GM12878 (cell line): ENCODE data around the gene ZNF180. TPM values are rescaled to one million over a fixed set of nuclear protein-coding genes. Genes with fewer than 3 reads are reported as not detected.

Experiments used
- ATAC-seq: fragments of 200-7000 bp; cut with Tn5 transposase; 3 replicates; pipeline ENCODE4 v1.9.1; 2020; ENCODE audit warnings: mild to moderate bottlenecking, moderate library complexity
- BruUV-seq: library from RNA; stranded (reverse); fragments of 400-500 nt; replicated peaks from 2 replicates; lab custom pipeline; 2021; lab: Mats Ljungman, UMichigan
- CTCF ChIA-PET: fragments of 300-600 bp; sonication (Branson Sonifier 250); formaldehyde crosslinking; extraction: SDS; loops from one replicate; lab custom pipeline; 2021; ENCODE audit warnings: inconsistent platforms; lab: Yijun Ruan, JAX
- POLR2A ChIA-PET: fragments of 350-600 bp; formaldehyde crosslinking; extraction: SDS; loops from one replicate; lab custom pipeline; 2021; ENCODE audit warnings: inconsistent platforms; lab: Charles Lee
- RAD21 ChIA-PET: fragments of 300-600 bp; sonication (Branson Sonifier 250); formaldehyde crosslinking; loops from one replicate; lab custom pipeline; 2023; ENCODE audit warnings: antibody characterized with exemption; ENCODE audit not compliant: unreplicated experiment; lab: Charles Lee
- SMC1A ChIA-PET: fragments of 300-600 bp; sonication (Branson Sonifier 250); formaldehyde crosslinking; loops from one replicate; lab custom pipeline; 2023; ENCODE audit not compliant: unreplicated experiment, uncharacterized antibody; lab: Charles Lee
- DNase-seq: peaks from one replicate; pipeline ENCODE4 v3.0.0-alpha.2; 2011; ENCODE audit warnings: low read depth, low spot score
- FAIRE-seq: peaks from 3 replicates; lab custom pipeline; 2011; peaks lifted over from hg19 to GRCh38; lab: Jason Lieb, UNC
- H2AFZ ChIP-seq: 2 replicates; pipeline ENCODE4 v1.6.0; 2011; ENCODE audit warnings: low read depth, low read length, control low read depth; ENCODE audit not compliant: control insufficient read depth
- H3K27ac ChIP-seq: 2 replicates; pipeline ENCODE4 v1.5.1; 2011; ENCODE audit warnings: control low read depth; ENCODE audit not compliant: control insufficient read depth, insufficient read depth
- H3K27me3 ChIP-seq, 2 experiments: replicated peaks in 1 of 2; 2 replicates each; pipeline versions ENCODE4 v1.6.0 to v1.6.1; 2011; ENCODE audit warnings: low read length in 1 of 2; ENCODE audit not compliant: control insufficient read depth in 2 of 2, insufficient read depth in 2 of 2
- H3K36me3 ChIP-seq, 2 experiments: 2 replicates each; pipeline ENCODE4 v1.5.1; 2011; ENCODE audit warnings: low read length in 1 of 2; ENCODE audit not compliant: control insufficient read depth in 2 of 2, insufficient read depth in 2 of 2
- H3K4me1 ChIP-seq: 2 replicates; pipeline ENCODE4 v1.6.1; 2011; ENCODE audit warnings: mild to moderate bottlenecking, low read length, moderate library complexity, mixed read lengths; ENCODE audit not compliant: control insufficient read depth, insufficient read depth
- H3K4me2 ChIP-seq: 2 replicates; pipeline ENCODE4 v1.6.0; 2011; ENCODE audit warnings: control low read depth; ENCODE audit not compliant: control insufficient read depth, insufficient read depth
- H3K4me3 ChIP-seq: fragments of 200-600 bp; sonication (generic); 2 replicates; pipeline ENCODE4 v1.5.1; 2016
- H3K79me2 ChIP-seq: 2 replicates; pipeline ENCODE4 v1.6.0; 2011; ENCODE audit warnings: low read length; ENCODE audit not compliant: control insufficient read depth, insufficient read depth
- H3K9ac ChIP-seq: 2 replicates; pipeline ENCODE4 v1.8.0; 2011; ENCODE audit warnings: low read length, control low read depth, mixed read lengths; ENCODE audit not compliant: control insufficient read depth, insufficient read depth
- H3K9me3 ChIP-seq: replicated peaks from 3 replicates; pipeline ENCODE4 v1.5.1; 2011; ENCODE audit warnings: mild to moderate bottlenecking, low read length; ENCODE audit not compliant: control insufficient read depth, insufficient read depth
- H4K20me1 ChIP-seq: 2 replicates; pipeline ENCODE4 v1.6.0; 2011; ENCODE audit not compliant: control insufficient read depth, insufficient read depth
- CREM ChIP-seq: IDR thresholded peaks from 2 replicates; pipeline ENCODE4 v1.6.1; 2014; ENCODE audit warnings: antibody characterized with exemption, low read depth
- ETV6 ChIP-seq, 2 experiments: fragments of 450-650 bp in 1 of 2; IDR thresholded peaks in 1 of 2; conservative IDR thresholded peaks in 1 of 2; 2 replicates each; pipeline ENCODE4 v1.6.1; 2014; ENCODE audit warnings: antibody characterized with exemption in 1 of 2, borderline replicate concordance in 1 of 2, low read depth in 1 of 2, mild to moderate bottlenecking in 1 of 2, moderate library complexity in 1 of 2
- IKZF2 ChIP-seq, 2 experiments: fragments of 450-650 bp; IDR thresholded peaks; 2 replicates each; pipeline ENCODE4 v1.6.1; 2017; ENCODE audit warnings: mild to moderate bottlenecking in 2 of 2, moderate library complexity in 2 of 2
- IRF4 ChIP-seq: IDR thresholded peaks from 2 replicates; pipeline ENCODE4 v1.6.1; 2011; ENCODE audit warnings: low read depth, low read length
- LARP7 ChIP-seq: fragments of 450-650 bp; IDR thresholded peaks from 2 replicates; pipeline ENCODE4 v1.6.1; 2017; ENCODE audit warnings: mild to moderate bottlenecking
- NFYB ChIP-seq: IDR thresholded peaks from 2 replicates; pipeline ENCODE4 v1.6.1; 2011; ENCODE audit warnings: low read depth, mild to moderate bottlenecking, low read length, improper control_type of control experiment, moderate library complexity; ENCODE audit not compliant: insufficient read depth
- RAD51 ChIP-seq: fragments of 450-650 bp; IDR thresholded peaks from 2 replicates; pipeline ENCODE4 v1.6.1; 2016; ENCODE audit warnings: moderate library complexity, mild to moderate bottlenecking, inconsistent platforms
- RFX5 ChIP-seq: IDR thresholded peaks from 2 replicates; pipeline ENCODE4 v1.6.1; 2011; ENCODE audit warnings: low read depth, low read length, improper control_type of control experiment
- TCF12 ChIP-seq: IDR thresholded peaks from 2 replicates; pipeline ENCODE4 v1.6.1; 2011; ENCODE audit warnings: low read depth, mild to moderate bottlenecking, low read length
- WGBS: methylation state at CpG from one replicate; pipeline ENCODE4 v1.1.6; 2016; ENCODE audit warnings: low lambda C conversion rate; ENCODE audit not compliant: insufficient replicate concordance, insufficient coverage; ENCODE audit errors: missing lambda C conversion rate; 5-methylcytosine and 5-hydroxymethylcytosine counted together
- in situ Hi-C: fragments of 300-500 bp; cut with MboI; formaldehyde crosslinking; loops from 9 replicates; pipeline ENCODE4 v1.14.3; 2018; ENCODE audit warnings: mixed read lengths
- intact Hi-C: fragments of 100-400 bp; cut with micrococcal nuclease; formaldehyde crosslinking; loops from one replicate; pipeline ENCODE4 v1.14.2; 2022; ENCODE audit not compliant: unreplicated experiment
- polyA plus RNA-seq, 11 experiments: library from polyadenylated mRNA; depleted of rRNA in 4 of 11; unstranded in 6 of 11; stranded (reverse) in 5 of 11; fragments of >200 nt; fragmentation: Nextera tagmentation in 4 of 11; fragmentation: Illumina TruSeq in 1 of 11; extraction: Ambion mirVana in 4 of 11; extraction: Trizol in 1 of 11; gene quantifications; 1 replicate in 1 of 11; 2 replicates in 10 of 11; pipeline versions ENCODE4 v1.2.1 to v1.2.3, GENCODE V29; 2011 to 2016; ENCODE audit warnings: inconsistent platforms in 2 of 11, missing spikeins in 2 of 11, low read depth in 1 of 11
- total RNA-seq, 4 experiments: library from RNA; depleted of rRNA in 3 of 4; stranded (reverse); fragments of >200 nt in 3 of 4; fragmentation: Illumina TruSeq in 1 of 4; extraction: Trizol in 1 of 4; gene quantifications; 2 replicates each; pipeline versions ENCODE4 v1.2.1 to v1.2.3, GENCODE V29; 2013 to 2021
- TF ChIP-seq, protein P1 (sequence below): fragments of 450-650 bp; IDR thresholded peaks from 2 replicates; pipeline ENCODE4 v1.6.1; 2017; ENCODE audit warnings: antibody characterized with exemption, mild to moderate bottlenecking, moderate library complexity
- TF ChIP-seq, protein P2 (sequence below): fragments of 450-650 bp; IDR thresholded peaks from 2 replicates; pipeline ENCODE4 v1.6.1; 2016; ENCODE audit warnings: mild to moderate bottlenecking, moderate library complexity, borderline replicate concordance
- TF ChIP-seq, protein P3 (sequence below): fragments of 450-650 bp; IDR thresholded peaks from 2 replicates; pipeline ENCODE4 v1.6.1; 2016; ENCODE audit warnings: mild to moderate bottlenecking
- TF ChIP-seq, protein P4 (sequence below): fragments of 450-650 bp; conservative IDR thresholded peaks from 2 replicates; pipeline ENCODE4 v1.6.1; 2017; ENCODE audit warnings: mild to moderate bottlenecking, moderate library complexity

Gene ZNF180
- total and polyA plus RNA-seq, 10 of the 15 experiments (the other 5 are each of a cell fraction or from before 2014, with no cell fraction given): 1.6 to 9.0 (median 5.5) TPM

DNA sequence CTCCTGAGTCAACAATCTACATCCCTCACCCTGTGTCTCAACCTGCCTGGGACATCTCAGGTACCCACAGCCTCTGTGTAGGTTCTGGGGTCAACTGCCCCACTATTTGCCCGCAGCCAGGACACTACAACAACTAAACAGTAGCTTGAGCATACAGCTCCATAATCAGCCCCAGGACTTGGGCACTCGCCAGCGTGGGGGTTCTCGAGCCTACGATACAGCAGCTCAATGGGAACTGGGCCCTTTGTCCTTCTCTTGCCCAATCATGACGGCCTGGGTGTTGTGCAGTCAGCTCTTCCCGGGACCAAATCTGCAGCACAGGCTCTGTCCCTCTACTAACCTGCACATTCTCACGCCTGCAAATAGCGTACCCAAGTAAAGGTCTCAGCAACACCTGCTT is 1.3 kb downstream of the ZNF180 start:
- Histone ChIP-seq H3K4me2 (peak overlapping the region; percentile 81), H3K9me3 (peaks cover 37% of the 10 kb centered on the region; the same call in 2 of the 3 replicates), H3K36me3 (peaks cover 5 to 9% of the 10 kb centered on the region in 2 experiments), H3K4me3 (peak overlapping the region; percentile 69; the same call in 1 of the 2 replicates), H3K79me2 (peaks cover 19% of the 10 kb centered on the region), H4K20me1 (no peaks in the 10 kb centered on the region), H3K27me3 (no peaks in the 10 kb centered on the region), H3K4me1 (peaks cover 6% of the 10 kb centered on the region; the same call in 1 of the 2 replicates), H2AFZ (no peak overlapping the region), H3K27ac (no peak overlapping the region), H3K9ac (no peak overlapping the region)
- DNase-seq (no peak), FAIRE-seq (no peak), ATAC-seq (no peak)
- 98% methylated on average over 9 of the region's 9 CpGs for WGBS
- RAD21 ChIA-PET: no interaction called here
- POLR2A ChIA-PET: no interaction called here
- BruUV-seq: no TSS peak
- intact Hi-C loops: no loop called here
- SMC1A ChIA-PET: no interaction called here
- CTCF ChIA-PET: no interaction called here
- in situ Hi-C loops: no loop called here
- TF ChIP-seq ETV6 (conservative IDR thresholded peaks at IDR 0.05 in 1 of 2, IDR thresholded peaks at IDR 0.05 in 1 of 2; ENCODE audit: borderline replicate concordance in 1 of 2, low read depth in 1 of 2) (no peak), RFX5 (no peak), CREM (no peak), TCF12 (no peak), IRF4 (no peak), IKZF2 (IDR thresholded peaks at IDR 0.05) (no peak), RAD51 (no peak), LARP7 (no peak), NFYB (no peak)
- TF ChIP-seq, protein P1, sequence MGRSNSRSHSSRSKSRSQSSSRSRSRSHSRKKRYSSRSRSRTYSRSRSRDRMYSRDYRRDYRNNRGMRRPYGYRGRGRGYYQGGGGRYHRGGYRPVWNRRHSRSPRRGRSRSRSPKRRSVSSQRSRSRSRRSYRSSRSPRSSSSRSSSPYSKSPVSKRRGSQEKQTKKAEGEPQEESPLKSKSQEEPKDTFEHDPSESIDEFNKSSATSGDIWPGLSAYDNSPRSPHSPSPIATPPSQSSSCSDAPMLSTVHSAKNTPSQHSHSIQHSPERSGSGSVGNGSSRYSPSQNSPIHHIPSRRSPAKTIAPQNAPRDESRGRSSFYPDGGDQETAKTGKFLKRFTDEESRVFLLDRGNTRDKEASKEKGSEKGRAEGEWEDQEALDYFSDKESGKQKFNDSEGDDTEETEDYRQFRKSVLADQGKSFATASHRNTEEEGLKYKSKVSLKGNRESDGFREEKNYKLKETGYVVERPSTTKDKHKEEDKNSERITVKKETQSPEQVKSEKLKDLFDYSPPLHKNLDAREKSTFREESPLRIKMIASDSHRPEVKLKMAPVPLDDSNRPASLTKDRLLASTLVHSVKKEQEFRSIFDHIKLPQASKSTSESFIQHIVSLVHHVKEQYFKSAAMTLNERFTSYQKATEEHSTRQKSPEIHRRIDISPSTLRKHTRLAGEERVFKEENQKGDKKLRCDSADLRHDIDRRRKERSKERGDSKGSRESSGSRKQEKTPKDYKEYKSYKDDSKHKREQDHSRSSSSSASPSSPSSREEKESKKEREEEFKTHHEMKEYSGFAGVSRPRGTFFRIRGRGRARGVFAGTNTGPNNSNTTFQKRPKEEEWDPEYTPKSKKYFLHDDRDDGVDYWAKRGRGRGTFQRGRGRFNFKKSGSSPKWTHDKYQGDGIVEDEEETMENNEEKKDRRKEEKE: no peak
- TF ChIP-seq, protein P2, sequence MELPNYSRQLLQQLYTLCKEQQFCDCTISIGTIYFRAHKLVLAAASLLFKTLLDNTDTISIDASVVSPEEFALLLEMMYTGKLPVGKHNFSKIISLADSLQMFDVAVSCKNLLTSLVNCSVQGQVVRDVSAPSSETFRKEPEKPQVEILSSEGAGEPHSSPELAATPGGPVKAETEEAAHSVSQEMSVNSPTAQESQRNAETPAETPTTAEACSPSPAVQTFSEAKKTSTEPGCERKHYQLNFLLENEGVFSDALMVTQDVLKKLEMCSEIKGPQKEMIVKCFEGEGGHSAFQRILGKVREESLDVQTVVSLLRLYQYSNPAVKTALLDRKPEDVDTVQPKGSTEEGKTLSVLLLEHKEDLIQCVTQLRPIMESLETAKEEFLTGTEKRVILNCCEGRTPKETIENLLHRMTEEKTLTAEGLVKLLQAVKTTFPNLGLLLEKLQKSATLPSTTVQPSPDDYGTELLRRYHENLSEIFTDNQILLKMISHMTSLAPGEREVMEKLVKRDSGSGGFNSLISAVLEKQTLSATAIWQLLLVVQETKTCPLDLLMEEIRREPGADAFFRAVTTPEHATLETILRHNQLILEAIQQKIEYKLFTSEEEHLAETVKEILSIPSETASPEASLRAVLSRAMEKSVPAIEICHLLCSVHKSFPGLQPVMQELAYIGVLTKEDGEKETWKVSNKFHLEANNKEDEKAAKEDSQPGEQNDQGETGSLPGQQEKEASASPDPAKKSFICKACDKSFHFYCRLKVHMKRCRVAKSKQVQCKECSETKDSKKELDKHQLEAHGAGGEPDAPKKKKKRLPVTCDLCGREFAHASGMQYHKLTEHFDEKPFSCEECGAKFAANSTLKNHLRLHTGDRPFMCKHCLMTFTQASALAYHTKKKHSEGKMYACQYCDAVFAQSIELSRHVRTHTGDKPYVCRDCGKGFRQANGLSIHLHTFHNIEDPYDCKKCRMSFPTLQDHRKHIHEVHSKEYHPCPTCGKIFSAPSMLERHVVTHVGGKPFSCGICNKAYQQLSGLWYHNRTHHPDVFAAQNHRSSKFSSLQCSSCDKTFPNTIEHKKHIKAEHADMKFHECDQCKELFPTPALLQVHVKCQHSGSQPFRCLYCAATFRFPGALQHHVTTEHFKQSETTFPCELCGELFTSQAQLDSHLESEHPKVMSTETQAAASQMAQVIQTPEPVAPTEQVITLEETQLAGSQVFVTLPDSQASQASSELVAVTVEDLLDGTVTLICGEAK: no peak
- TF ChIP-seq, protein P3, sequence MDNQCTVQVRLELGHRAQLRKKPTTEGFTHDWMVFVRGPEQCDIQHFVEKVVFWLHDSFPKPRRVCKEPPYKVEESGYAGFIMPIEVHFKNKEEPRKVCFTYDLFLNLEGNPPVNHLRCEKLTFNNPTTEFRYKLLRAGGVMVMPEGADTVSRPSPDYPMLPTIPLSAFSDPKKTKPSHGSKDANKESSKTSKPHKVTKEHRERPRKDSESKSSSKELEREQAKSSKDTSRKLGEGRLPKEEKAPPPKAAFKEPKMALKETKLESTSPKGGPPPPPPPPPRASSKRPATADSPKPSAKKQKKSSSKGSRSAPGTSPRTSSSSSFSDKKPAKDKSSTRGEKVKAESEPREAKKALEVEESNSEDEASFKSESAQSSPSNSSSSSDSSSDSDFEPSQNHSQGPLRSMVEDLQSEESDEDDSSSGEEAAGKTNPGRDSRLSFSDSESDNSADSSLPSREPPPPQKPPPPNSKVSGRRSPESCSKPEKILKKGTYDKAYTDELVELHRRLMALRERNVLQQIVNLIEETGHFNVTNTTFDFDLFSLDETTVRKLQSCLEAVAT: no peak
- TF ChIP-seq, protein P4, sequence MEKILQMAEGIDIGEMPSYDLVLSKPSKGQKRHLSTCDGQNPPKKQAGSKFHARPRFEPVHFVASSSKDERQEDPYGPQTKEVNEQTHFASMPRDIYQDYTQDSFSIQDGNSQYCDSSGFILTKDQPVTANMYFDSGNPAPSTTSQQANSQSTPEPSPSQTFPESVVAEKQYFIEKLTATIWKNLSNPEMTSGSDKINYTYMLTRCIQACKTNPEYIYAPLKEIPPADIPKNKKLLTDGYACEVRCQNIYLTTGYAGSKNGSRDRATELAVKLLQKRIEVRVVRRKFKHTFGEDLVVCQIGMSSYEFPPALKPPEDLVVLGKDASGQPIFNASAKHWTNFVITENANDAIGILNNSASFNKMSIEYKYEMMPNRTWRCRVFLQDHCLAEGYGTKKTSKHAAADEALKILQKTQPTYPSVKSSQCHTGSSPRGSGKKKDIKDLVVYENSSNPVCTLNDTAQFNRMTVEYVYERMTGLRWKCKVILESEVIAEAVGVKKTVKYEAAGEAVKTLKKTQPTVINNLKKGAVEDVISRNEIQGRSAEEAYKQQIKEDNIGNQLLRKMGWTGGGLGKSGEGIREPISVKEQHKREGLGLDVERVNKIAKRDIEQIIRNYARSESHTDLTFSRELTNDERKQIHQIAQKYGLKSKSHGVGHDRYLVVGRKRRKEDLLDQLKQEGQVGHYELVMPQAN: no peak
